OCI-LY7 (cell line): ENCODE results near the gene IP6K2. TPM values are rescaled to one million over a fixed set of nuclear protein-coding genes. Genes with fewer than 3 reads are reported as not detected.

Experiments used
- BruUV-seq: library from RNA; stranded (reverse); fragments of 400-500 nt; replicated peaks from 2 replicates; lab custom pipeline; 2021; lab: Mats Ljungman, UMichigan
- CTCF ChIA-PET: fragments of 300-600 bp; sonication (Branson Sonifier 250); formaldehyde crosslinking; loops from one replicate; lab custom pipeline; 2022; ENCODE audit warnings: antibody characterized with exemption; ENCODE audit not compliant: unreplicated experiment; lab: Charles Lee
- POLR2A ChIA-PET: fragments of 300-600 bp; sonication (Branson Sonifier 250); formaldehyde crosslinking; loops from one replicate; lab custom pipeline; 2022; ENCODE audit warnings: antibody characterized with exemption; lab: Charles Lee
- DNase-seq: peaks from one replicate; pipeline ENCODE4 v3.0.0-alpha.2; 2015; ENCODE audit warnings: low spot score
- H2AFZ ChIP-seq: fragments of 200-600 bp; sonication (generic), shearing (Covaris generic); 2 replicates; pipeline ENCODE4 v1.6.1; 2014; ENCODE audit warnings: mild to moderate bottlenecking, antibody characterized with exemption, low read length, moderate library complexity
- H3K27ac ChIP-seq: fragments of 200-600 bp; sonication (generic); 2 replicates; pipeline ENCODE4 v1.5.1; 2014; ENCODE audit warnings: mixed run types, low read depth, mild to moderate bottlenecking, moderate library complexity, low read length, inconsistent platforms; ENCODE audit not compliant: poor library complexity, severe bottlenecking
- H3K36me3 ChIP-seq: fragments of 200-600 bp; sonication (generic); 2 replicates; pipeline ENCODE4 v1.6.1; 2014; ENCODE audit warnings: mild to moderate bottlenecking, antibody characterized with exemption, low read length, moderate library complexity, mixed read lengths; ENCODE audit not compliant: insufficient read depth
- H3K4me1 ChIP-seq: fragments of 200-600 bp; sonication (generic); 2 replicates; pipeline ENCODE4 v1.5.1; 2014; ENCODE audit warnings: mild to moderate bottlenecking, low read length; ENCODE audit not compliant: insufficient read depth, poor library complexity, severe bottlenecking
- H3K4me2 ChIP-seq: fragments of 200-600 bp; sonication (generic); 2 replicates; pipeline ENCODE4 v1.6.1; 2014; ENCODE audit warnings: mild to moderate bottlenecking, low read length
- H3K4me3 ChIP-seq: fragments of 200-600 bp; sonication (generic); 2 replicates; pipeline ENCODE4 v1.5.1; 2014; ENCODE audit warnings: mild to moderate bottlenecking, low read depth, low read length; ENCODE audit not compliant: poor library complexity, severe bottlenecking
- H3K79me2 ChIP-seq: fragments of 200-600 bp; sonication (generic); 2 replicates; pipeline ENCODE4 v1.6.1; 2016; ENCODE audit warnings: low read depth, mild to moderate bottlenecking, low read length, moderate library complexity, mixed read lengths; ENCODE audit not compliant: insufficient read depth
- H3K9me2 ChIP-seq: fragments of 200-600 bp; sonication (generic); 2 replicates; pipeline ENCODE4 v1.6.1; 2016; ENCODE audit warnings: mild to moderate bottlenecking, low read length, mixed read lengths; ENCODE audit not compliant: insufficient read depth
- H3K9me3 ChIP-seq: fragments of 200-600 bp; sonication (generic); 2 replicates; pipeline ENCODE4 v1.6.1; 2014; ENCODE audit warnings: mild to moderate bottlenecking, mixed run types, low read length, mixed read lengths
- H4K20me1 ChIP-seq: fragments of 200-600 bp; sonication (generic); 2 replicates; pipeline ENCODE4 v1.6.1; 2014; ENCODE audit warnings: mild to moderate bottlenecking, antibody characterized with exemption, low read length, moderate library complexity, mixed read lengths; ENCODE audit not compliant: insufficient read depth
- EZH2phosphoT487 ChIP-seq: fragments of 200-600 bp; sonication (generic); IDR thresholded peaks from 2 replicates; pipeline ENCODE4 v1.6.1; 2018; ENCODE audit warnings: low read depth, borderline replicate concordance, mild to moderate bottlenecking, mixed run types, antibody characterized with exemption, low read length, moderate library complexity, mixed read lengths
- intact Hi-C: fragments of 100-400 bp; cut with micrococcal nuclease; formaldehyde crosslinking; loops from one replicate; pipeline ENCODE4 v1.10.0; 2022; ENCODE audit not compliant: unreplicated experiment
- total RNA-seq, 2 experiments: library from RNA; depleted of rRNA in 1 of 2; stranded (reverse); fragments of >200 nt in 1 of 2; shearing (Covaris generic) in 1 of 2; gene quantifications; 2 replicates each; pipeline ENCODE4 v1.2.3, GENCODE V29; 2014 to 2022
- TF ChIP-seq, protein P1 (sequence below): fragments of 200-600 bp; sonication (generic); conservative IDR thresholded peaks from 2 replicates; pipeline ENCODE4 v1.5.1; 2014; ENCODE audit warnings: mild to moderate bottlenecking, antibody characterized with exemption, low read length, moderate library complexity, mixed read lengths

IP6K2 gene
- total RNA-seq, 2 experiments from 2014 or later: 77.0 to 92.7 TPM

DNA sequence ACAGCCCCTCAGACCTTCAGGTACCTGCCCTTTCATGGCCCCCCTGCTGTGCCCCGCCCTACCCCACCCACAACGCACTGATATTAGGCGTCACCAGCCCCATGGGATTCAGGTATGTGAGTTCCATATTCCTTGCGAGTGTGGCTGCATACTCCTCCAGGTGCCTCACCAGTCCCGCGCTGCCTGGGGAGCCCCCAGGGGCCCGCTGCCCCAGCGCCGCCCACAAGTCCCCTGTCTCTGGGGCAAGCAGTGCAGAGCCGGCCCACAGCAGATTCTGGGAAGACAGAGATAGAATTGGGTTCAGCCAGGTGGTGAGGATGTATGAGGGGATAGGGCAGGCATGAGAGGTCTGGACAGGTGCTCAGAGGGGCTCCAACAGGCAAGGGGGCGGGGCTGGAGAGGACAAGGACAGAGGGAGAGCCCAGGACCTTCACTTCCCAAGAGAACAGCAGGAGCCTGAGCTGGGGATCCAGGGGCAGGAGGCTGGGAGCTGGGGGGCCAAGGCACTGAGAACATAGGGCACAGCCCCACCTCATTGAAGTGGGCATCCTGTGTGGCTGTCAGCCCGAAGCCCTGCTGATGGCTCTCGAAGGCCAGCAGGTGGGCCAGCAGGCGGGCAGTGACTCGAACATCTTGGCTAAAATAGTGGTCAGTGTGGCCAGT lies 68.7 kb downstream of the IP6K2 start:
- Histone ChIP-seq H3K9me3 (no peaks in the 10 kb centered on the region), H3K79me2 (no peaks in the 10 kb centered on the region), H3K4me2 (no peak overlapping the region), H3K27ac (no peak overlapping the region), H3K36me3 (no peaks in the 10 kb centered on the region), H3K9me2 (no peaks in the 10 kb centered on the region), H3K4me1 (no peaks in the 10 kb centered on the region), H3K4me3 (no peak overlapping the region), H2AFZ (no peak overlapping the region), H4K20me1 (no peaks in the 10 kb centered on the region)
- DNase-seq: no peak
- BruUV-seq: no TSS peak
- ChIA-PET POLR2A (interaction anchor here (0.6 kb wide), 2 partner anchors 24 to 34 kb away, joined by 3 to 7 read pairs; no protein-coding TSS in a partner anchor), CTCF (no interaction called here)
- intact Hi-C loops: no loop called here
- TF ChIP-seq, protein P1, sequence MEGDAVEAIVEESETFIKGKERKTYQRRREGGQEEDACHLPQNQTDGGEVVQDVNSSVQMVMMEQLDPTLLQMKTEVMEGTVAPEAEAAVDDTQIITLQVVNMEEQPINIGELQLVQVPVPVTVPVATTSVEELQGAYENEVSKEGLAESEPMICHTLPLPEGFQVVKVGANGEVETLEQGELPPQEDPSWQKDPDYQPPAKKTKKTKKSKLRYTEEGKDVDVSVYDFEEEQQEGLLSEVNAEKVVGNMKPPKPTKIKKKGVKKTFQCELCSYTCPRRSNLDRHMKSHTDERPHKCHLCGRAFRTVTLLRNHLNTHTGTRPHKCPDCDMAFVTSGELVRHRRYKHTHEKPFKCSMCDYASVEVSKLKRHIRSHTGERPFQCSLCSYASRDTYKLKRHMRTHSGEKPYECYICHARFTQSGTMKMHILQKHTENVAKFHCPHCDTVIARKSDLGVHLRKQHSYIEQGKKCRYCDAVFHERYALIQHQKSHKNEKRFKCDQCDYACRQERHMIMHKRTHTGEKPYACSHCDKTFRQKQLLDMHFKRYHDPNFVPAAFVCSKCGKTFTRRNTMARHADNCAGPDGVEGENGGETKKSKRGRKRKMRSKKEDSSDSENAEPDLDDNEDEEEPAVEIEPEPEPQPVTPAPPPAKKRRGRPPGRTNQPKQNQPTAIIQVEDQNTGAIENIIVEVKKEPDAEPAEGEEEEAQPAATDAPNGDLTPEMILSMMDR: no peak
- no peak for TF ChIP-seq EZH2phosphoT487

DNA sequence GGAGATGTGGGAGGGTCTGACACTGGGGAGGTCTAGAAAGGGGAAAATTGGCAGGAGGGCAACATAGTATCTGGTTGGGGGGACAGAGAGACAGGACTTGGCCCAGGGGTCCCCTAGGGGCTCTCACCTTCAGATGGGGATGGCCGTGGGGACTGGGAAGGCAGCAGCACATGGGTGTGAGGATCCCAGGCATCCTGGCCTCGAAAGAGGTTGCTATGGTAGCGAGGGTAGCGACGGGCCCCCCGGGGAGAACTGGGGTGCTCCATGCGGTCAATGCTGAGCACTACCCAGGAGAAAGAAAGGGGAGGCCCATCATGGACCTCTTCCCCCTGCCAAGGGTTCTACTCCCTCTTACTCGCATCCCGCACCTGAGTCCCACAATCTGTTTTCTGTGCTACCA lies 69.3 kb downstream of the IP6K2 start:
- Histone ChIP-seq H3K4me3 (no peak overlapping the region), H3K4me2 (no peak overlapping the region), H3K27ac (no peak overlapping the region), H3K9me2 (no peaks in the 10 kb centered on the region), H3K79me2 (no peaks in the 10 kb centered on the region), H4K20me1 (no peaks in the 10 kb centered on the region), H3K36me3 (no peaks in the 10 kb centered on the region), H3K4me1 (no peaks in the 10 kb centered on the region), H2AFZ (no peak overlapping the region), H3K9me3 (no peaks in the 10 kb centered on the region)
- DNase-seq: no peak
- ChIA-PET POLR2A (no interaction called here), CTCF (no interaction called here)
- intact Hi-C loops: no loop called here
- BruUV-seq: no TSS peak
- TF ChIP-seq, protein P1: no peak
- no peak for TF ChIP-seq EZH2phosphoT487
